GM21360 (cell line): Measurements from ENCODE around the gene STYXL1.
A peak's percentile ranks its signal among the peaks of the same experiment; 100 is the strongest.
"Not testable (repeated sequence)": the region's sequence is repeated elsewhere in the genome, so short reads cannot be mapped to it uniquely, and the experiment has no call there.

ENCODE experiments used
- ATAC-seq: cut with Tn5 transposase; IDR thresholded peaks from one replicate; pipeline ENCODE4 v1.9.1; 2021; ENCODE audit warnings: mild to moderate bottlenecking, moderate library complexity; ENCODE audit not compliant: unreplicated experiment

Gene STYXL1

GRCh38 chr7:76040126-76040525, 7.7 kb downstream of the STYXL1 start:
- no peak for ATAC-seq

- no peak for ATAC-seq
Observed at GRCh38 chr7:76037310-76037709, 10.5 kb downstream of the STYXL1 start.

- no peak for ATAC-seq
Observed at GRCh38 chr7:76031964-76032363, 15.8 kb downstream of the STYXL1 start.

- not testable (repeated sequence) for ATAC-seq
Observed at GRCh38 chr7:76029682-76030081, 18.1 kb downstream of the STYXL1 start.

GRCh38 chr7:76023002-76023401, 24.8 kb downstream of the STYXL1 start:
- no peak for ATAC-seq

- no peak for ATAC-seq
Observed at GRCh38 chr7:76022026-76022780, 25.6 kb downstream of the STYXL1 start.

- ATAC-seq: peak; percentile 52
Observed at GRCh38 chr7:76020031-76020714, 27.6 kb downstream of the STYXL1 start.

- not testable (repeated sequence) for ATAC-seq
Observed at GRCh38 chr7:76018520-76018919, 29.3 kb downstream of the STYXL1 start.

- ATAC-seq: no peak
Observed at GRCh38 chr7:76016191-76016947, 31.4 kb downstream of the STYXL1 start.

- ATAC-seq: no peak
Observed at GRCh38 chr7:76011442-76011861, 36.3 kb downstream of the STYXL1 start.

- ATAC-seq: no peak
Observed at GRCh38 chr7:76009672-76010600, 37.9 kb downstream of the STYXL1 start.

- no peak for ATAC-seq
Observed at GRCh38 chr7:76008156-76008687, 39.6 kb downstream of the STYXL1 start.

- not testable (repeated sequence) for ATAC-seq
Observed at GRCh38 chr7:76005004-76005403, 42.8 kb downstream of the STYXL1 start.

GRCh38 chr7:76003351-76003750, 44.4 kb downstream of the STYXL1 start:
- ATAC-seq: no peak

- no peak for ATAC-seq
Observed at GRCh38 chr7:76002822-76003221, 45.0 kb downstream of the STYXL1 start.

- ATAC-seq: no peak
Observed at GRCh38 chr7:76002139-76002538, 45.7 kb downstream of the STYXL1 start.

GRCh38 chr7:76000566-76000965, 47.2 kb downstream of the STYXL1 start:
- no peak for ATAC-seq

GRCh38 chr7:75998038-75998437, 49.8 kb downstream of the STYXL1 start:
- ATAC-seq: no peak

GRCh38 chr7:75996476-75996875, 51.3 kb downstream of the STYXL1 start:
- no peak for ATAC-seq

GRCh38 chr7:75995996-75996395, 51.8 kb downstream of the STYXL1 start:
- ATAC-seq: no peak
